ENCODE results near the gene ARSD.
"Not testable (repeated sequence)": the region's sequence is repeated elsewhere in the genome, so short reads cannot be mapped to it uniquely, and the experiment has no call there.

DNA sequence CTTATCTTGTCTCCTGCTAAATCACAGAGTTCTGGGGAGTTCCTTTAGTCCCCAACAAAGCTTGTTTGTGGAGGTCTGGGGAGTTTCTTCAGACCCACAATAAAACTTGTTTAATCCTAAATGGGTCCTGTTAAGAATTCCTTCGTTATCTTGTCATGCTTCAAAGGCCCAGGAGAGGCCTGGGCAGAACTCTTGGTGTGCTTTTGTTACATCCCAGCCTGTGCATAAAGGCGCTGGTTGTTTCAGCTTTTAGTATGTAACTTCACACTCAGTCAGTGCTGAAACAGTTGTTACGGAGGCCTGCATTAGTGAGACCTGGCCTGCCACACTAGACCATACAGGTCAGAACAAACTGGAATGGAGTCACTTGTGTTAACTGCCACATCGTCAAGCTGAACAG lies 2.9 kb downstream of the ARSD start:
- TF ChIP-seq, protein P1, sequence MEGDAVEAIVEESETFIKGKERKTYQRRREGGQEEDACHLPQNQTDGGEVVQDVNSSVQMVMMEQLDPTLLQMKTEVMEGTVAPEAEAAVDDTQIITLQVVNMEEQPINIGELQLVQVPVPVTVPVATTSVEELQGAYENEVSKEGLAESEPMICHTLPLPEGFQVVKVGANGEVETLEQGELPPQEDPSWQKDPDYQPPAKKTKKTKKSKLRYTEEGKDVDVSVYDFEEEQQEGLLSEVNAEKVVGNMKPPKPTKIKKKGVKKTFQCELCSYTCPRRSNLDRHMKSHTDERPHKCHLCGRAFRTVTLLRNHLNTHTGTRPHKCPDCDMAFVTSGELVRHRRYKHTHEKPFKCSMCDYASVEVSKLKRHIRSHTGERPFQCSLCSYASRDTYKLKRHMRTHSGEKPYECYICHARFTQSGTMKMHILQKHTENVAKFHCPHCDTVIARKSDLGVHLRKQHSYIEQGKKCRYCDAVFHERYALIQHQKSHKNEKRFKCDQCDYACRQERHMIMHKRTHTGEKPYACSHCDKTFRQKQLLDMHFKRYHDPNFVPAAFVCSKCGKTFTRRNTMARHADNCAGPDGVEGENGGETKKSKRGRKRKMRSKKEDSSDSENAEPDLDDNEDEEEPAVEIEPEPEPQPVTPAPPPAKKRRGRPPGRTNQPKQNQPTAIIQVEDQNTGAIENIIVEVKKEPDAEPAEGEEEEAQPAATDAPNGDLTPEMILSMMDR (IDR thresholded peaks at IDR 0.05): not testable (repeated sequence)
- not testable (repeated sequence) for TF ChIP-seq POLR2A (IDR thresholded peaks at IDR 0.05)
